Upper lobe of left lung (tissue), 6 donors: ENCODE results near the gene ENO3. TPM values are rescaled to one million over a fixed set of nuclear protein-coding genes. Genes with fewer than 3 reads are reported as not detected.
"Not testable (repeated sequence)": the region's sequence is repeated elsewhere in the genome, so short reads cannot be mapped to it uniquely, and the experiment has no call there.

Experiments used
- ATAC-seq, 2 donors: fragments of 200-7000 bp; cut with Tn5 transposase; one replicate each; pipeline ENCODE4 v1.9.1; 2022; ENCODE audit warnings: mild to moderate bottlenecking in 2 of 2, moderate library complexity in 2 of 2; ENCODE audit not compliant: low FRiP score in 2 of 2
- DNase-seq, 2 donors: peaks; one replicate each; pipeline ENCODE4 v3.0.0-alpha.2; 2019 to 2020
- H3K27ac ChIP-seq, 4 donors: fragments of 200-600 bp; sonication (generic); one replicate each; pipeline ENCODE4 v1.5.1; 2016 to 2019
- H3K27me3 ChIP-seq, 4 donors: fragments of 200-600 bp; sonication (generic); one replicate each; pipeline ENCODE4 v1.5.1; 2017 to 2019
- H3K36me3 ChIP-seq, 4 donors: fragments of 200-600 bp; sonication (generic); one replicate each; pipeline ENCODE4 v1.5.1; 2016 to 2019
- H3K4me1 ChIP-seq, 4 donors: fragments of 200-600 bp; sonication (generic); one replicate each; pipeline ENCODE4 v1.5.1; 2018 to 2019
- H3K4me3 ChIP-seq, 4 donors: fragments of 200-600 bp; sonication (generic); one replicate each; pipeline ENCODE4 v1.5.1; 2017 to 2019; ENCODE audit warnings: mild to moderate bottlenecking in 2 of 4, moderate library complexity in 1 of 4
- H3K9me3 ChIP-seq, 4 donors: fragments of 200-600 bp; sonication (generic); one replicate each; pipeline ENCODE4 v1.5.1; 2018 to 2019
- EP300 ChIP-seq, 4 donors: sonication (generic); formaldehyde crosslinking; IDR thresholded peaks; one replicate each; pipeline ENCODE4 v1.5.1; 2017; ENCODE audit warnings: antibody characterized with exemption in 4 of 4, control low read depth in 2 of 4
- POLR2A ChIP-seq, 4 donors: fragments of 450-650 bp; IDR thresholded peaks; one replicate each; pipeline ENCODE4 v1.5.1; 2016 to 2017; ENCODE audit warnings: antibody characterized with exemption in 4 of 4, mild to moderate bottlenecking in 2 of 4
- POLR2AphosphoS5 ChIP-seq, 2 donors: sonication (generic); formaldehyde crosslinking; IDR thresholded peaks; one replicate each; pipeline ENCODE4 v1.5.1; 2017; ENCODE audit warnings: antibody characterized with exemption in 2 of 2
- WGBS, 2 donors: methylation state at CpG; one replicate each; pipeline ENCODE4 v1.1.5; 2017 to 2018; 5-methylcytosine and 5-hydroxymethylcytosine counted together
- total RNA-seq, 6 donors: library from RNA; depleted of rRNA in 4 of 6; stranded (reverse); fragments of >200 nt in 4 of 6; gene quantifications; one replicate each; pipeline versions ENCODE4 v1.1.0 to v1.2.1, GENCODE V29; 2016 to 2021
- TF ChIP-seq, protein P1 (sequence below), 6 experiments: fragments of 450-650 bp in 4 of 6; fragments of 200-600 bp in 2 of 6; sonication (generic) in 2 of 6; IDR thresholded peaks; one replicate each; pipeline ENCODE4 v1.5.1; 2016 to 2019; ENCODE audit warnings: antibody characterized with exemption in 6 of 6
- donor health status: DM: no; HTN: no; CAD: no; lungs with moderate emphysema.
- donor health status: DM: no; HTN: yes; CAD: no; lungs with severe emphysema.

The ENO3 gene
- 10 to 100 TPM in 3 of 6 donors, 1 to 10 TPM in 3; 4.3 to 49.2 (median 10.6) TPM for total RNA-seq

DNA sequence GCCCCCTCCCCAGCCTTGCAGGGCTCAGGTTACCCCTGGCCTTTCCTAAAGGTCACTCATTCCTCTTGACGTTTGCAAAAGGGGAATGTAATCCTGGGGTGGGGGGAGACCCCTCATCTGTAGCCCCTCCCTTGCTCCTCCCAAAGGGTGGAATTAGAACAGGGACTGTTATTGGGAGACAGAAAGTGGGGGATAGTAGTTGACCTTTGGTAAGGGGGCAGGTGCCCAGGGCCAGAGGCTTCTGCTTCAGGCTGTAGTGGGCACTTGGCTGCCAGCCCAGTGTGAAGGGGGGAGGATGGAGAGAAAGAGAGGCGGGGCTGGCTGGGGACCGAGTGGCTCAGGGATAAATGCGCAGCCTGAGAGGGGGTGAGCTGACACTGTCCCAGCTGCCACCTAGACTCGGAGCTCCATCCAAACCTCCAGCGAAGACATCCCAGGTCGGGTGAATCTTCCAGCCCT is at the start of gene ENO3:
ENO3 (plus strand) TSS at position 374 of the 459 bp plus-strand sequence. CDS start 711 bp downstream, outside the sequence.
- TF ChIP-seq POLR2A (IDR thresholded peaks at IDR 0.05), result no peak
- TF ChIP-seq, protein P1, sequence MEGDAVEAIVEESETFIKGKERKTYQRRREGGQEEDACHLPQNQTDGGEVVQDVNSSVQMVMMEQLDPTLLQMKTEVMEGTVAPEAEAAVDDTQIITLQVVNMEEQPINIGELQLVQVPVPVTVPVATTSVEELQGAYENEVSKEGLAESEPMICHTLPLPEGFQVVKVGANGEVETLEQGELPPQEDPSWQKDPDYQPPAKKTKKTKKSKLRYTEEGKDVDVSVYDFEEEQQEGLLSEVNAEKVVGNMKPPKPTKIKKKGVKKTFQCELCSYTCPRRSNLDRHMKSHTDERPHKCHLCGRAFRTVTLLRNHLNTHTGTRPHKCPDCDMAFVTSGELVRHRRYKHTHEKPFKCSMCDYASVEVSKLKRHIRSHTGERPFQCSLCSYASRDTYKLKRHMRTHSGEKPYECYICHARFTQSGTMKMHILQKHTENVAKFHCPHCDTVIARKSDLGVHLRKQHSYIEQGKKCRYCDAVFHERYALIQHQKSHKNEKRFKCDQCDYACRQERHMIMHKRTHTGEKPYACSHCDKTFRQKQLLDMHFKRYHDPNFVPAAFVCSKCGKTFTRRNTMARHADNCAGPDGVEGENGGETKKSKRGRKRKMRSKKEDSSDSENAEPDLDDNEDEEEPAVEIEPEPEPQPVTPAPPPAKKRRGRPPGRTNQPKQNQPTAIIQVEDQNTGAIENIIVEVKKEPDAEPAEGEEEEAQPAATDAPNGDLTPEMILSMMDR (IDR thresholded peaks at IDR 0.05), result no peak
- no peak for TF ChIP-seq EP300 (IDR thresholded peaks at IDR 0.05)
- no peak for TF ChIP-seq POLR2AphosphoS5 (IDR thresholded peaks at IDR 0.05)
- 32 to 37% methylated on average over 7 of the region's 7 CpGs for WGBS, 2 donors
- peak within 1 kb of the TSS; percentile 49 to 100 (median 96) for H3K4me3 ChIP-seq
- DNase-seq (no peak), ATAC-seq (no peak)
- peaks cover 22 to 34% (median 28%) of the 10 kb centered on the region in 4 donors for H3K4me1 ChIP-seq
- no peaks in the 10 kb centered on the region for H3K27me3 ChIP-seq
- peak within 1 kb of the TSS; percentile 97 to 100 (median 98) for H3K27ac ChIP-seq
- H3K9me3 ChIP-seq, result no peaks in the 10 kb centered on the region
- peaks cover 0 to 8% (median 5%) of the 10 kb centered on the region in 4 donors for H3K36me3 ChIP-seq

- TF ChIP-seq, protein P1 (IDR thresholded peaks at IDR 0.05), result no peak
- TF ChIP-seq POLR2A (IDR thresholded peaks at IDR 0.05) (peak in 1 of 4 donors; percentile 28), POLR2AphosphoS5 (IDR thresholded peaks at IDR 0.05) (peak in 1 of 2 donors; percentile 44), EP300 (IDR thresholded peaks at IDR 0.05) (no peak)
- peaks cover 0 to 9% (median 8%) of the 10 kb centered on the region in 4 donors for H3K36me3 ChIP-seq
- no peaks in the 10 kb centered on the region for H3K9me3 ChIP-seq
- H3K4me1 ChIP-seq, result peaks cover 9 to 46% (median 29%) of the 10 kb centered on the region in 4 donors
- peak overlapping the region in 3 of 4 donors; percentile 41 to 61 (median 52) for H3K4me3 ChIP-seq
- DNase-seq (peak; percentile 75 to 92), ATAC-seq (peak; percentile 59 to 66)
- H3K27ac ChIP-seq, result peak overlapping the region; percentile 6 to 74 (median 50)
- H3K27me3 ChIP-seq, result peaks cover 0 to 9% (median 0%) of the 10 kb centered on the region in 4 donors
- WGBS, 2 donors, result 40 to 77% methylated on average over 37 to 43 of the region's 48 CpGs
Measured at GRCh38 chr17:4901648-4902344, 49.1 kb upstream of the ENO3 start.

- H3K27ac ChIP-seq, result peak overlapping the region in 2 of 4 donors; percentile 66 to 74
- TF ChIP-seq, protein P1 (IDR thresholded peaks at IDR 0.05), result no peak
- TF ChIP-seq POLR2AphosphoS5 (IDR thresholded peaks at IDR 0.05), result no peak
- TF ChIP-seq EP300 (IDR thresholded peaks at IDR 0.05), result no peak
- no peak for TF ChIP-seq POLR2A (IDR thresholded peaks at IDR 0.05)
- ATAC-seq (no peak), DNase-seq (no peak)
- peaks cover 9 to 46% (median 29%) of the 10 kb centered on the region in 4 donors for H3K4me1 ChIP-seq
- peaks cover 0 to 9% (median 0%) of the 10 kb centered on the region in 4 donors for H3K27me3 ChIP-seq
- H3K4me3 ChIP-seq, result no peak overlapping the region
- WGBS, 2 donors, result 69 to 73% methylated on average over 8 of the region's 8 CpGs
- no peaks in the 10 kb centered on the region for H3K9me3 ChIP-seq
- peaks cover 0 to 3% (median under 1%) of the 10 kb centered on the region in 4 donors for H3K36me3 ChIP-seq
Measured at GRCh38 chr17:4902540-4902939, 48.4 kb upstream of the ENO3 start.

DNA sequence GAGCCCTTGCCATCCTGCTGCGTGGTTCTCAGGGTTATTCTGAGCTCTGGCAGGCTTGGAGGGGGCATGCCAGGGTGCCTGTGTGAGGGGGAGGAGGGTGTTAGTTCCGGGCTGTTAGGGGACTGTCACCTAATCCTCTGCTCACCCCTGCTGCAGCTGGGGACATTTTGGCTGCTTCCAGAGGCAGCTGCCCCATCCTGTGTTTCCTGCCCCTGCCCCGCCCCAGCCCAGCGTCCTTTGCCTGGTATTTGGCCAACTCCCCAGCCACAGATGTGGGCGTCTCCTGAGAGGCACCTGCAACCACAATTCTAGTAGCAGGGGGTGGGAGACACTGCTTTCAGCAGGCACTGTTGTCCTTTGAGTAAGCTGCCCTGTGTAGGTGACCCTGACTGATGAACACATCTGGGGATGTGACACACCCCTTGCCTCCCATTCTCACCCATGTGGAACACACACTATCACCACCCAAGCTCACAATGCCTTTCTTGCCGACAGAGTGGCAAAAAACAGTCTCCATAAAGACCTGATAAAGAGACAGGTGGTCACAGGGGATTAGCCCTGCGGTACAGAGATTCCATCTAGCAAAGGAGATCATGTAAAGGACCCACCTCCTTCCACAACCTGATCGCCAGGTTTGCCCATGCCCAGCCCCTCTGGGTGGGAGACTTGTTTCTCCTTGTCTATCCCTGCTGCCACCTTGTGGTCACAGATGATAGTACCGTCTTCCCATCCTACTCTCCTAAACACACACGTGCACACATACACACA is 47.7 kb upstream of the ENO3 start, which contains the start of gene CHRNE:
CHRNE (minus strand) TSS at position 48 of the 768 bp plus-strand sequence; CDS start at position 13, 35 bp downstream.
- Histone ChIP-seq H3K27ac (peak within 1 kb of the TSS in 2 of 4 donors; percentile 66 to 74), H3K4me3 (peak within 1 kb of the TSS in 3 of 4 donors; percentile 9 to 41 (median 25)), H3K36me3 (peaks cover 0 to 3% (median 0%) of the 10 kb centered on the region in 4 donors), H3K9me3 (no peaks in the 10 kb centered on the region), H3K27me3 (peaks cover 0 to 9% (median 0%) of the 10 kb centered on the region in 4 donors), H3K4me1 (peaks cover 11 to 46% (median 29%) of the 10 kb centered on the region in 4 donors)
- ATAC-seq (peak; percentile 58 to 60), DNase-seq (peak; percentile 57 to 82)
- no peak for TF ChIP-seq EP300 (IDR thresholded peaks at IDR 0.05)
- TF ChIP-seq, protein P1 (IDR thresholded peaks at IDR 0.05), result peak; percentile 67 to 81 (median 75)
- 6 to 15% methylated on average over 10 of the region's 10 CpGs for WGBS, 2 donors

GRCh38 chr17:4906642-4907041 is 44.3 kb upstream of the ENO3 start:
- H3K9me3 ChIP-seq, H3K4me3 ChIP-seq, H3K36me3 ChIP-seq, ATAC-seq, H3K27ac ChIP-seq, H3K27me3 ChIP-seq, DNase-seq: not testable (repeated sequence)
- peaks cover 18 to 31% (median 24%) of the 10 kb centered on the region in 4 donors for H3K4me1 ChIP-seq
